ENCODE measurements around the gene FBXL3. TPM values are rescaled to one million over a fixed set of nuclear protein-coding genes. Genes with fewer than 3 reads are reported as not detected.

FBXL3 gene
- total RNA-seq, 1 donor from 2014 or later, result 37.2 TPM

GRCh38 chr13:77028202-77028601 is 1.2 kb upstream of the FBXL3 start:
- no peaks in the 10 kb centered on the region for H3K27me3 ChIP-seq (ENCODE audit: insufficient read depth, low read length)
- H3K27ac Mint-ChIP-seq (ENCODE audit: unreplicated experiment), result peak overlapping the region; percentile 75
- FAIRE-seq (no peak), DNase-seq (ENCODE audit: low read depth) (no peak)
- H3K27me3 Mint-ChIP-seq (ENCODE audit: low read depth, unreplicated experiment), result no peaks in the 10 kb centered on the region
- H3K9ac ChIP-seq (ENCODE audit: low read length), result peak overlapping the region; percentile 91
- H3K36me3 Mint-ChIP-seq (ENCODE audit: low read depth, unreplicated experiment), result no peaks in the 10 kb centered on the region
- no peaks in the 10 kb centered on the region for H3K9me3 Mint-ChIP-seq (ENCODE audit: unreplicated experiment)
- peak overlapping the region; percentile 77 for H2AFZ ChIP-seq (ENCODE audit: low read depth, low read length)
- peak overlapping the region; percentile 71 for H3K4me3 ChIP-seq (ENCODE audit: insufficient read depth, low read depth, low read length)
- H3K4me2 ChIP-seq (ENCODE audit: low read length), result peak overlapping the region; percentile 95
- TF ChIP-seq CTCF (IDR thresholded peaks at IDR 0.05; ENCODE audit: insufficient read depth, low read depth, low read length) (no peak), EZH2 (IDR thresholded peaks at IDR 0.05; ENCODE audit: insufficient read depth, low read length) (no peak)
- H4K20me1 ChIP-seq (ENCODE audit: insufficient read depth, low read length), result peaks cover 28% of the 10 kb centered on the region
- peak overlapping the region; percentile 84 for H3K4me3 Mint-ChIP-seq (ENCODE audit: unreplicated experiment)
- H3K27ac ChIP-seq (ENCODE audit: low read depth, low read length), result peak overlapping the region; percentile 76
- H3K4me1 ChIP-seq (ENCODE audit: insufficient read depth, low read length), result peaks cover 19% of the 10 kb centered on the region
- no peaks in the 10 kb centered on the region for H3K9me3 ChIP-seq (ENCODE audit: insufficient read depth, low read depth, low read length)
- peaks cover 33% of the 10 kb centered on the region for H3K79me2 ChIP-seq (ENCODE audit: insufficient read depth, low read length)
- no peaks in the 10 kb centered on the region for H3K36me3 ChIP-seq (ENCODE audit: insufficient read depth, low read length)
- peaks cover 20% of the 10 kb centered on the region for H3K4me1 Mint-ChIP-seq (ENCODE audit: low read depth, unreplicated experiment)

- peak overlapping the region; percentile 74 for H3K27ac Mint-ChIP-seq (ENCODE audit: unreplicated experiment)
- H3K9me3 Mint-ChIP-seq (ENCODE audit: unreplicated experiment), result no peaks in the 10 kb centered on the region
- peak overlapping the region; percentile 90 for H3K27ac ChIP-seq (ENCODE audit: low read depth, low read length)
- H4K20me1 ChIP-seq (ENCODE audit: insufficient read depth, low read length), result peaks cover 47% of the 10 kb centered on the region
- FAIRE-seq, result no peak
- peaks cover 29% of the 10 kb centered on the region for H3K4me1 Mint-ChIP-seq (ENCODE audit: low read depth, unreplicated experiment)
- TF ChIP-seq CTCF (IDR thresholded peaks at IDR 0.05; ENCODE audit: insufficient read depth, low read depth, low read length) (no peak), EZH2 (IDR thresholded peaks at IDR 0.05; ENCODE audit: insufficient read depth, low read length) (no peak)
- H3K27me3 Mint-ChIP-seq (ENCODE audit: low read depth, unreplicated experiment), result no peaks in the 10 kb centered on the region
- H3K9me3 ChIP-seq (ENCODE audit: insufficient read depth, low read depth, low read length), result no peaks in the 10 kb centered on the region
- no peak for DNase-seq (ENCODE audit: low read depth)
- H3K4me1 ChIP-seq (ENCODE audit: insufficient read depth, low read length), result peaks cover 26% of the 10 kb centered on the region
- H3K4me3 ChIP-seq (ENCODE audit: insufficient read depth, low read depth, low read length), result peak overlapping the region; percentile 85
- H3K9ac ChIP-seq (ENCODE audit: low read length), result peak overlapping the region; percentile 91
- peaks cover 51% of the 10 kb centered on the region for H3K79me2 ChIP-seq (ENCODE audit: insufficient read depth, low read length)
- peak overlapping the region; percentile 95 for H3K4me2 ChIP-seq (ENCODE audit: low read length)
- H3K36me3 ChIP-seq (ENCODE audit: insufficient read depth, low read length), result no peaks in the 10 kb centered on the region
- no peaks in the 10 kb centered on the region for H3K27me3 ChIP-seq (ENCODE audit: insufficient read depth, low read length)
- no peaks in the 10 kb centered on the region for H3K36me3 Mint-ChIP-seq (ENCODE audit: low read depth, unreplicated experiment)
- peak overlapping the region; percentile 93 for H2AFZ ChIP-seq (ENCODE audit: low read depth, low read length)
- H3K4me3 Mint-ChIP-seq (ENCODE audit: unreplicated experiment), result peak overlapping the region; percentile 99
These were observed 601 bp downstream of the FBXL3 start for GRCh38 chr13:77026255-77026860.

GRCh38 chr13:77022341-77022740 is 4.6 kb downstream of the FBXL3 start:
- peaks cover 70% of the 10 kb centered on the region for H4K20me1 ChIP-seq (ENCODE audit: insufficient read depth, low read length)
- FAIRE-seq, result peak; percentile 87
- no peaks in the 10 kb centered on the region for H3K27me3 Mint-ChIP-seq (ENCODE audit: low read depth, unreplicated experiment)
- H3K9me3 Mint-ChIP-seq (ENCODE audit: unreplicated experiment), result no peaks in the 10 kb centered on the region
- H3K36me3 Mint-ChIP-seq (ENCODE audit: low read depth, unreplicated experiment), result peaks cover 2% of the 10 kb centered on the region
- H3K27ac ChIP-seq (ENCODE audit: low read depth, low read length), result no peak overlapping the region
- H3K27me3 ChIP-seq (ENCODE audit: insufficient read depth, low read length), result no peaks in the 10 kb centered on the region
- H3K9ac ChIP-seq (ENCODE audit: low read length), result no peak overlapping the region
- H3K27ac Mint-ChIP-seq (ENCODE audit: unreplicated experiment), result no peak overlapping the region
- no peaks in the 10 kb centered on the region for H3K9me3 ChIP-seq (ENCODE audit: insufficient read depth, low read depth, low read length)
- H3K4me2 ChIP-seq (ENCODE audit: low read length), result peak overlapping the region; percentile 34
- TF ChIP-seq EZH2 (IDR thresholded peaks at IDR 0.05; ENCODE audit: insufficient read depth, low read length), result no peak
- no peak for TF ChIP-seq CTCF (IDR thresholded peaks at IDR 0.05; ENCODE audit: insufficient read depth, low read depth, low read length)
- peaks cover 26% of the 10 kb centered on the region for H3K4me1 Mint-ChIP-seq (ENCODE audit: low read depth, unreplicated experiment)
- no peak overlapping the region for H3K4me3 ChIP-seq (ENCODE audit: insufficient read depth, low read depth, low read length)
- DNase-seq (ENCODE audit: low read depth), result no peak
- H3K79me2 ChIP-seq (ENCODE audit: insufficient read depth, low read length), result peaks cover 86% of the 10 kb centered on the region
- H2AFZ ChIP-seq (ENCODE audit: low read depth, low read length), result no peak overlapping the region
- peaks cover 17% of the 10 kb centered on the region for H3K4me1 ChIP-seq (ENCODE audit: insufficient read depth, low read length)
- H3K36me3 ChIP-seq (ENCODE audit: insufficient read depth, low read length), result peaks cover 6% of the 10 kb centered on the region
- H3K4me3 Mint-ChIP-seq (ENCODE audit: unreplicated experiment), result no peak overlapping the region
